GM12864 (cell line): ENCODE measurements around the gene ZNF516.

ENCODE experiments used
- DNase-seq: peaks from one replicate; pipeline ENCODE4 v3.0.0-alpha.2; 2011; ENCODE audit warnings: low read depth
- H3K4me3 ChIP-seq: 2 replicates; pipeline ENCODE4 v1.5.1; 2011; ENCODE audit warnings: mild to moderate bottlenecking, low read depth, low read length, control low read depth
- TF ChIP-seq, protein P1 (sequence below): IDR thresholded peaks from 2 replicates; pipeline ENCODE4 v1.5.1; 2011; ENCODE audit warnings: low read depth, mild to moderate bottlenecking, moderate library complexity, low read length, control low read depth, inconsistent platforms; ENCODE audit errors: missing control alignments

ZNF516 gene

DNA sequence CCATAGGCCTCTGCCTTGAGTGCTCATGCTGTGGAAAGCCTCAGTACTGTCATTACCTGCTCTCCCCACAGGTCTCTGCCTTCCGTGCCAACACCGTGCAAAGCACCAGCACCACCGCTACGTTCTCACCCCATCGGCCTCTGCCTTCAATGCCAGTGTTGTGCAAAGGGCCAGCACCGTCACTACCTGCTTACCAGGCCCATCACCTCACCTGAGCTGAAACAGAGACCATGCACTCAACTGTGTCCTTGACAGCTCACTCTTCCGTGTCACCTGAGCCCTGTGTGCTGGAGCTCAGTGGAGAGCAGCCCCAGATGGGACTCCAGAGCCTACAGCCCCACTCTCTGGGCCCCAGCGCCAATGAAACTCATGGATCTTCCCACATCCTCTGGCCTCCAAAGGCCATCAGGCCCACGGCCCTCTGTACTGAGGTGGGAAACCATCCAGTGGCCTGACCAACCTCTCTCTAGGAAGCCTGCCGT, 62.7 kb downstream of the ZNF516 start:
- no peak overlapping the region for H3K4me3 ChIP-seq
- no peak for DNase-seq

GRCh38 chr18:76431437-76432273, 63.4 kb downstream of the ZNF516 start:
- DNase-seq: no peak
- TF ChIP-seq, protein P1, sequence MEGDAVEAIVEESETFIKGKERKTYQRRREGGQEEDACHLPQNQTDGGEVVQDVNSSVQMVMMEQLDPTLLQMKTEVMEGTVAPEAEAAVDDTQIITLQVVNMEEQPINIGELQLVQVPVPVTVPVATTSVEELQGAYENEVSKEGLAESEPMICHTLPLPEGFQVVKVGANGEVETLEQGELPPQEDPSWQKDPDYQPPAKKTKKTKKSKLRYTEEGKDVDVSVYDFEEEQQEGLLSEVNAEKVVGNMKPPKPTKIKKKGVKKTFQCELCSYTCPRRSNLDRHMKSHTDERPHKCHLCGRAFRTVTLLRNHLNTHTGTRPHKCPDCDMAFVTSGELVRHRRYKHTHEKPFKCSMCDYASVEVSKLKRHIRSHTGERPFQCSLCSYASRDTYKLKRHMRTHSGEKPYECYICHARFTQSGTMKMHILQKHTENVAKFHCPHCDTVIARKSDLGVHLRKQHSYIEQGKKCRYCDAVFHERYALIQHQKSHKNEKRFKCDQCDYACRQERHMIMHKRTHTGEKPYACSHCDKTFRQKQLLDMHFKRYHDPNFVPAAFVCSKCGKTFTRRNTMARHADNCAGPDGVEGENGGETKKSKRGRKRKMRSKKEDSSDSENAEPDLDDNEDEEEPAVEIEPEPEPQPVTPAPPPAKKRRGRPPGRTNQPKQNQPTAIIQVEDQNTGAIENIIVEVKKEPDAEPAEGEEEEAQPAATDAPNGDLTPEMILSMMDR: no peak
- H3K4me3 ChIP-seq: no peak overlapping the region

More for the DNA sequence above, 62.7 kb downstream of the ZNF516 start:
- TF ChIP-seq, protein P1: no peak

GRCh38 chr18:76430636-76431035, 64.4 kb downstream of the ZNF516 start:
- H3K4me3 ChIP-seq: no peak overlapping the region
- TF ChIP-seq, protein P1: no peak
- no peak for DNase-seq

DNA sequence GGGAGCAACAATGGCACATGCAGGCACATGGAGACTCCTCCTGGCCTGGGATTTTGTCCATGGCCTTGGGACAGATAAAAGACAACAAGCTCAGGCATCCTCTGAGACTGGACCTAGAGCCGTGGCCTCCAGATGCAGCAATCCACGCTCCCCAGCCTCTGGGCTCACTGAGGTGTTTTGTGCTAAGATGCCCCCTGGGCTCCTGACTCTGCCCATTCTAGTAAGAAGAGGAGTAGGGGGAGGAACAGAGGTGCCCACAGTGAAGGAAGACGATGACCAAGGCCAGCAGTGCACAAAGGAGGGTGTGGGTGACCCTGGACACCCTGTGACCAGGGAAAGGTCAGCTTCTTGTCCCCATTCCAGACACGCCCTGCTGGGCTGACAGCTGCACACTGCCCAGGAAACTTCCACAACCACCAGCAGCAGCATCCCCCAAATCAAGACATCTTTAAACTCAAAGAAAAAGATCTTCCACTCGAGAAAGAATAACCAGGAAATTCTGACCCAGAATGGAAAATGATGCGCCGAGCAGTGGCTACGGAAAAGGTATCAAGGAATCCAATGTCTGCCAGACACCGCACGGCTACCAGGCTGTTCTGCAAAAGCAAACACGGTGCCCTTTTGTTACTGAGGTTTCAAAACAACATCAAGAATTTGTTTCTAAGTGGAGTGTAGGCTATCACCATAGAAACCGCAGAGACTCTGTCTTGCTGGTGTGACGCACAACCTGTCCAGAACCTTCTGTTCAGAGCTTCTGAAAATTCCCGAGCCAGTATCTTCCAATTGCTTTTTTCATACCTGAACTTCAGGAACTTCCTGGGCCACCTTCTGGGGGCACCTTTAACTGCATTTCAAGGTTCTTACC, 65.5 kb downstream of the ZNF516 start:
- H3K4me3 ChIP-seq: no peak overlapping the region
- TF ChIP-seq, protein P1: no peak
- no peak for DNase-seq

DNA sequence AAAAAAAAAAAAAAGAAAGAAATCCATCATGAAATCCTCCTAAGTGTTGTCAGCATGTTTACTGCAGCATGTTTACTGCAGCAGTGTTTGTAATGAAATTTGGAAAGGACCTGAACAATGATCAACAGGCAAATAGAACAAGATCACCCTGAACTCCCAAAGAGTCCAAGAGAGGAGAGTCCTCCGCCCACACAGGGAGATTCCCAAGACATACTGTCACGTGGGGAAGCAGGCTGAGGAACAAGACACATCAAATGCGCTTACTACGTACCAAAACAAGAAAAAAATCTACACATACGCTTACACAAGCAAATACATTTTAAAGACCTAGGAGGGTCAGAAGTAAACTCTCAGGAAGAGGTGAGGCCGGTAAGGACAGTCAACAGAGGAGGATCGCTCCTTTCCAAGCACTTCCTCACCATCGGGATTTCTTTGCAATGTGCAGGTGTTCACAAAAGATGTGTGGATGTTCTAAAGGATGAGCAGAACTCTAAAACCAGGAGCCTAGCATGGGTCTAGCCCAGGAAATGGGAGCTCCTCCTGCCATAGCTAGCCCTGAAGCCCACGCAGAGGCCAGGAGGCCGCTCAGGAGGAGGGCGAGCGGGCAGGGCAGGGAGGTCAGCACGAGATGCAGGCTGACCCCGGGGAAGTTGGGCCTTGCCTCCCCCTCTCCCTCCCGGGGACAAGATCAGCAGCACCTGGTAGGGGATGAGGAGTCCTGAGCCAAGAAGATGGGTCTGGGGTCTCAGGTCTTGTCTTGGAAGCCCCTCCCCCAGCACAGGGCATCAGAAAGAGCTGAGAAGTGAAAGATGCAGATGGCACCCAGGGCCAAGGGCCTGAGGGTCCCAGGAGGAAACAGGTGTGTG, 66.4 kb downstream of the ZNF516 start:
- TF ChIP-seq, protein P1: no peak
- H3K4me3 ChIP-seq: no peak overlapping the region
- no peak for DNase-seq

- no peak overlapping the region for H3K4me3 ChIP-seq
- DNase-seq: no peak
- TF ChIP-seq, protein P1: peak; percentile 73
Measured at GRCh38 chr18:76426737-76427305, 68.2 kb downstream of the ZNF516 start.
